Stimulated activated naive CD4-positive, alpha-beta T cell treated with Interleukin-2 at 50 U/mL for 16 hours (primary cell): ENCODE results near the gene POU6F1.
"Not testable (repeated sequence)": the region's sequence is repeated elsewhere in the genome, so short reads cannot be mapped to it uniquely, and the experiment has no call there.

ENCODE experiments used
- DNase-seq: peaks from one replicate; lab custom pipeline; 2025; lab: John Stamatoyannopoulos, UW

POU6F1 gene

DNA sequence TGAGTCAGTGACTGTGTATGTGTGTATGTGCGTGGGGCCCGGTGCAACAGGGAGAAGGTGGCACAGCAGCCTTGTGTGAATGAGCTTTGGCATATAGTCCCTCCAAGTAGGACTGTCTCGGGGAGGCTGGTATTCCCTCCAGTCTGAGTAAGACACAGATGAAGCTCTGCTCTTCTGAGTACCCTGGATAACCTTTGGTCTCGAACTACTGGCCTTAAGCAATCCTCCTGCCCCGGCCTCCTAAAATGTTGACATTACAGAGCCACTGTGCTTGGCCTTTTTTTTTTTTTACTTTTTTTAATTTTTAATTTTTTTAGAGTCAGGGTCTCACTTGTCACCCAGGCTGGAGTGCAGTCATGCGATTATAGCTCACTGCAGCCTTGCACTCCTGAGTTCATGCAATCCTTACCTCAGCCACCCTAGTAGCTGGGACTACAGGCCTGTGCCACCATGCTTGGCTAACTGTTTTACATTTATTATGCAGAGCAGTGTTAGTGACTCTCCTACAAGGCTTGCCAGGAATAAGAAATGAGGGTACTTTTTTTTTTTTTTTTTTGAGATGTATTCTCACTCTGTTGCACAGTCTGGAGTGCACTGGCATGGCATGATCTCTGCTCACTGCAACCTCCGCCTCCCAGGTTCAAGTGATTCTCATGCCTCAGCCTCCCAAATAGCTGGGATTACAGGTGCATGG, 11.4 kb upstream of the POU6F1 start:
- no peak for DNase-seq

DNA sequence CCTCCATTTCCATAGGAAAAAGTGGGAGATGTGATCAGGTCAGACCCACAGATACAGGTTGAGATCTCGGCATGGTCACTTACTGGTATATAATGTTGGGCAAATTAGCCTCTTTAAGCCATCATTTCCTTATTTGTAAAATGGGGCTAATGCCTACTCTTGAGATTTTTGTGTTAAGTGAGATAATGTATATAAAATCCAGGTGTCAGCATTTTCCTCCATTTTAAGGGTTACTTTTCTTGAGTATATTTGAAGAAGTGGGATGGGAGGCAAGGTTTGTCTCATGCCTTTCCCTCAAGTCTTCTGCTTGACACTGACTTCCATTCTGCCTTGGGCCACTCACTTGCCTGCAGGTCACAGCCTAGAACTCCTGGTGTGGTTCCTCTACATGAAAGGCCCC, 10.1 kb upstream of the POU6F1 start:
- DNase-seq = no peak

DNA sequence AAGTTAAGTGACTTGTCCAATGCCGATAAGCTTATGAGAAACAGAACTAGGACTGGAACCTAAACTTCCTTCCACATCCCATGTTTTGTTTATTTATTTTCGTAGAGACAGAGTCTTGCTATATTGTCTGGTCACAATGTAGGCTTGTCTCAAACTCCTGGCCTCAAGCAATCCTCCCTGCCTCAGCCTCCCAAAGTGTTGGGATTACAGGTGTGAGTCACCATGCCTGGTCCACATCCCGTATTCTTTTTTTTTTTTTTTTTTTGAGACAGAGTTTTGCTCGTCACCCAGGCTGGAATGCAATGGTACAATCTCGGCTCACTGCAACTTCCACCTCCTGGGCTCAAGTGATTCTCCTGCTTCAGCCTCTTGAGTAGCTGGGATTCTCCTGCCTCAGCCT, 9.2 kb upstream of the POU6F1 start:
- DNase-seq = not testable (repeated sequence)

DNA sequence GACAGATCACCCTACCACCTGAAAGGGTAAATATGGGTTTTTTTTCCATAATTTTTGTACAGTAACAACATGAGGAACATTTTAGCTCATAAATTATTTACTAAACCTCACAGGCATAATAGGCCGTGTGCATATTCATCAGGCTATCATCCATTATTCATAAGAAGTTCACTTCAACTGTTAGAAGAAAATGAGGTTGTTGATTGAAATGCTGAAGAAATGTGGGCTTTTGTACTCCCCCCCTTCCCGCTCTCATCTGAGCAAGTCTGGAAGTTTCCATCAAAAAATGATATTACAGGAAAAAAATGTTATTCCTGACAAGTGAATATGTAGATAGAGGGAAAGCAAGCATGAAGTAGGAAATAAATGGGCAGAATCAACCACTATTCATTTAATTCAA, 7.9 kb upstream of the POU6F1 start:
- DNase-seq = no peak

DNA sequence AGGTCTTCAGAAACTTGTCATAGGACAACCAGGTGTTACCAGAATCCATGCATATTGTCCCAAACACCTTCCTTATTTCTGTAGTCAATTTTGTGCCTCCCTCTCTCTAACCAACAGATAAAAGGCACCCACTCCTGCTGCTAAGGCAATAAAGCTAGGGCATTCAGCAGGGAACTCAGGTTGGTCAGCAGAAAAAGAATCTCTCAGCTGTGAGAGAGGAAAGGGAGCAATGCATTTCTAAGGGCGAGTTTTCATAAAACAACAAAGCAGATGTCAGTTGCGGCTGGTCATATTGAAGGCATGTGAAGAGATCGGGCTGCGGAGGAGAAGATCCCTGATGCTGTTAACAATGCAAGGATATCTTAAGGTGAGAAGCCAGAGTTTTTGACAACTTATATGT, 7.4 kb upstream of the POU6F1 start:
- DNase-seq = no peak

DNA sequence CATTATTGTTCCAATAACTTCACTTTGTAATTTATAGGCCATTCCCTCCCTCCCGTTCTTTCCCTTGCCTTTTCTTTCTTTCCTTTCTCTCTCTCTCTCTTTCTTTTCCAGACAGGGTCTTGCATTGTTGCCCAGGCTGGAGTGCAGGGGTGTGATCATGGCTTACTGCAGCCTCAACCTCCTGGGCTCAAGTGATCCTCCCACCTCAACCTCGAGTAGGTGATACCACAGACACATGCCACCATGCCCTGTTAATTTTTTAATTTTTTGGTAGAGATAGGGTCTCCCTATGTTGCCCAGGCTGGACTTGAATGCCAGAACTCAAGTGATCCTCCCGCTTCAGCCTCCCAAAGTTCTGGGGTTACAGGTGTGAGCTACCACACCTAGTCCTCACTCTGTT, 6.8 kb upstream of the POU6F1 start:
- no peak for DNase-seq

DNA sequence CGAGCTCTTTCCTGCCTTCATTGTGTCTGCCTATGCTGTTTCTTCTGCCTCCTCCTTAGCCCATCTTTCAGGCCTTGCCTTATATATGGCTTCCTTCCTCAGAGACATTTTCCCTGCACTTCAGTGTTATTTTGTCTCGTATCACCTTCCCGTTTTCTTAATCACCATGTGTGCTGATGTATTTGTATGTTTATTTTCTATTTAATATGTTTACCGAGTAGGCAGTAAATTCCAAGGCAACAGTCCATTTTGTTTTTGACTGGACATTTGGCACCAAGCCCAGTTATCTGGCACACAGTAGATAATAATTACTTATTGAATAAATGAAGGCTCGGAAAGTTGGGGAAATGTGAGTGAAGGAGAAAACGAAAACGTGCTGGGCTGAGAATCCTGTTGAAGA, 4.6 kb upstream of the POU6F1 start:
- no peak for DNase-seq

DNA sequence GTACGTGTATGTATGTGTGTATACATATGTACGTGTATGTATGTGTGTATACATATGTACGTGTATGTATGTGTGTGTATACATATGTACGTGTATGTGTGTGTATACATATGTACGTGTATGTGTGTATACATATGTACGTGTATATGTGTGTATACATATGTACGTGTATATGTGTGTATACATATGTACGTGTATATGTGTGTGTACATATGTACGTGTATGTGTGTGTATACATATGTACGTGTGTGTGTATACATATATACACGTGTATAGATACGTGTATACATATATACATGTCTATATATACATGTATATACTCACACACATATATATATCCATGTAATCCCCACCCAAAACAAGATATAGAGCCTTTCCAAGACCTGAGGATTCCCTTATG, 2.0 kb upstream of the POU6F1 start:
- not testable (repeated sequence) for DNase-seq

DNA sequence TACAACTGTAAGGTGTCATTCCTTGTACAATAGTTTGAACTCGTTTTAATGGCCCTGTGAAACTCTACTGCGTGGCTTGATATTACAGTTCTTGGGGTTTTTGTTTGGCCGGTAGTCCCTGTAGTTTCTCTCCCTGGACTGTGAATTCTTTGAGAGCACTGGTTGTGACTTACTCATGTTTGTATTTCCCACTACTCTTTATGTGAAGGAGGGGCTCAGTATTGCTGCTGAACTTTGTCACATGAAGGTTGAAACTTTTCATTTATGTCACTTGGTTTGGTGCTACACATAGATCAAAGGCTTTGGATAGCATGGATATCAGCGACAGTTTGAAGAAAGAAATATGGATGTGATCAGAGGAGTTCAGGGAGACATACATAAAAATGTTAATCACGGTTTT, 1.5 kb upstream of the POU6F1 start:
- DNase-seq = no peak

DNA sequence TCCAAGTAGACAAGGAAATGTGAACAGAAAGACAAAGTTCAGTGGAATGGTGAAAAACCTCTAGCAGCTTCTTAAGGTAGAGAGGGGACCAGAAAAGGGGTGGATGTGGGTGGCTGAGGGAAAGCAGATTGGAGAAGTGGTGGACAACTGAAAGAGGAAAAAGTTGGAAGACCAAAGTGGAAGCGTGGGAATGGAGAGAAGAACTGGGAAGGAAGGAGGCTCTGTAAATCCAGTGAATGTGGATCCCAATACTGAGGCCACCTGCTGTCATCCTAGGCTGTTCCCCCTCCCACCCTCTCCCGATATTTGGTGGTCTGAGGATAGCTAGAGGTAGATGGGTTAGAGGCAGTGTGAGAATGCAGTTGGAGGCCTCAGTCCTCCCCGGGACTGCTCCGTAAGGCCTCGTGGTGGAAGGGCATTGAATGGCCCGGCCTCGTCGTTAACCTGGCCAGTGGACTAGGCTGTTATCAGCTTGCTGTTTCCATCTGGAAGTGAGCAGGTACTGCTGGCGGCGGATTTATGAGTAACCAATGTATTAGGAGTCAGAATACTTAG, 822 bp upstream of the POU6F1 start:
- DNase-seq = no peak

DNA sequence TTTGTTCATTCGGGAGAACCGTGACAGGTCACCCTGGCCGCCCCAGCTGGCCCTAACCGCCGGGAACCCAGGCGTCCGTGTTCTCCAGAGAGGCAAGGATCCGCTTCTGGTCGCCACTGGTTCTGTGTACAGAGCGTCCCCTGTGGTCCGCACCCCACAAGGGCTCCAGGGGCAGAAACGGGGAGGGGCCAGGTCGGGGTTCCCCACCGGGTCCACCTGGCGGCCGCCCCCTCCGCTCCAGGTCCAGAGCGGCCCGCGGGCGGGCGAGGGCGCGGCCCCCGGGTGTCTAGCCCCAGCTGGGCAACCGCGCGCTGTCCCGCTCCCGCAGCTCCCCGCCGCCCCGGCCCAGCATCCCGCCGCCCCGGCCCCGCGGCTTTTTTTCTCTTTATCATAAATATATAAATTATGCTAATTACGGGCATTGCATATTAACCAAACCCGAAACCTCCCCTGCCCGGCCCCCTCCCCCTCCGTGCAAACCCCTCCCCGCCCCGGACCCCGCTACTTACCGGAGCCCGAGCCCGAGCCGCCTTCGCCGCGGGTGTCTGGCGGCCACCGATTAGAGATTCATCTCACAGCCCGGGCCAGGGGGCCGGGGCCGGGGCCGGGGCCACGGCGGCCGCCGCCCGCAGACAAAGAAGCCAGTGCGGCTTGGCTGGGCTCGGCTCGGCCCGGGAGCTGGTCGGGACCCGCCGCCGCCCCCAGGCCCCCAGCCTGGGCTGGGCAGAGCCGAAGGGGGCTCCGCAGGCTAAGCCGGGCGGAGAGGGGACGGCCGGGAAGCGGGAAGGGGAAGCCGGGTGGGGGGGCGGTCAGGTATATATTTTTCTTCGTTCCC, 512 bp downstream of the POU6F1 start:
- DNase-seq = peak; percentile 46

DNA sequence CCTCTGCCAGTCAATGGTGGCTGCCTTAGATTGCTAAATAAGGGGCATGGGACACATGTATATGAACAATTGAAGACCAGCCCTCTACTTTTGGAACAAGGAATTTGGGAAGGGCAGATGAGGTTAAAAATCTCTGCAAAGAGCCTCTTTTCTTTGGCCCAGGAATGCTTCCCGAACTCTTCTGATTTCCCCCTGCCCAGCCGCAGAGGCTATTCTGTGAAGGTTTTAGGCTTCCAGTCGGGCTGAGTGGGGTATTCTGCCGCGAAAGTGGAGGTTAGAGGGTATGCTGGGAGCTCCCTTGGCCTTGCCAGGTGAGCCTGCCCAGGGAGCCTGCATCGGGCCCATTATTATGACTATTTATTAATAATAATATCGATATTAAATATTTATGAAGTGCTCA, 1.2 kb downstream of the POU6F1 start:
- DNase-seq = no peak

DNA sequence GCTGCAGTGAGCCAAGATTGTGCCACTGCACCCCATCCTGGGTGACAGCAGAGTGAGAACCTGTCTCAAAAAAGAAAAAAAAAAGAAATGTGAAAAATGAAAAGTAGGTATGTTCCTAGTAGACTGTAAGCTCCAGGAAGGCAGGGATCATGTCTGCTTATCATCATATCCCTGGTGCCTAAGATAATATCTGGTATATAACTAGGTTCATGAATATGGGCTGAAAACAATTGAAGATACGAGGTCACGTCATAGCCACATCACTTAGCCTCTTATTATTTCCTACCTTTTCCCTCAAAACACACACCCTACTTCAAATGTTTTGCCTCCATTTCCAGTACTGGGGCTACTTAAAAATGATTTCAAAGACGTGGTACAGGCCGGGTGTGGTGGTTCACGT, 3.0 kb downstream of the POU6F1 start:
- DNase-seq = no peak

DNA sequence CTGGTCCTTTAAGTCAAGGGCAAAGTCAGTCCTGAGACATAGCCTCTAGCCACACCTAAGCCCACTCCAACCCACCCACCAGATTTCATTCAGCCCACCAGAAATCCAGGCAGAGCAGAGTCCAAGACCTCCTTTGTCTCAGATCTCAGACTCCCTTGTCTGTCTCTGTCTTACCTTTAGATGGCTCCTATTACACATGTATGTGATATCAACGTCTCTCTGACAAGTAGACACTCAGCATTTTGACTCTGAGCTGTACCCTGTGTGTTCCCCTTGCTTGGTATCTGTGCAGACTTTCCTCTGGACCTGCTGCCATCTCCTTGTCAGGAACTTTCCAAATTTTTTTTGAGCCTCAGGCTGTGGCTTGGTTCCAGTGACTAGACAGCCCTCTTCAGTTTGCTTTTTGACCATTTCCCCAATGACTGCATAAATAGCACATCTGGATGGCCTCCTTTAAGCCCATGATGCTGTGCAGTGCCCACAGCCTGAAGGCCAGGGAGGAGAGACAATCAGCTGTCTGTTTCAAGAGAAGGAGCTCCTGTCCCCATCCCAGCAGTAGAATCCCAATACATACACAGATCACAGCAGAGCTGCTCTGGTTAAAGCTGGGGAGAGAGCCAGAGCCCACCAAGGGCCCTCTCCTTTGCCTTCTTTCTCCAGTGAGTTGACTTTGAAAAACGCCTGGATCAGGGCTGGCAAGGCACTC, 7.0 kb downstream of the POU6F1 start:
- no peak for DNase-seq

DNA sequence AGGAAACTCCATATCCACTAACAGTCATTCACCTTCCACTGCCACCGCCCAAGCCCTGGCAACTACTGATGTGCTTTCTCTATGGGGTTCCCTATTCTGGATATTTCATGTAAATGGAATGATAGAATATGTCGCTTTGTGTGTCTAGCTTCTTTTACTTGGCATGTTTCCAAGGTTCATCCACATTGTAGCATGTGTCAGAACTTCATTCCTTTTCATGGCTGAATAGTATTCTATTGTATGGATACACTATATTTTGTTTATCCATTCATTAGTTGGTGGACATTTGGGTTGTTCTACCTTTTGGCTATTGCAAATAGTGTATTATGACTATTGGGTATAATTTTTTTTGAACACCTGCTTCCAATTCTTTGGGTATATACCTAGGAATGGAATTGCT, 8.6 kb downstream of the POU6F1 start:
- DNase-seq = no peak

DNA sequence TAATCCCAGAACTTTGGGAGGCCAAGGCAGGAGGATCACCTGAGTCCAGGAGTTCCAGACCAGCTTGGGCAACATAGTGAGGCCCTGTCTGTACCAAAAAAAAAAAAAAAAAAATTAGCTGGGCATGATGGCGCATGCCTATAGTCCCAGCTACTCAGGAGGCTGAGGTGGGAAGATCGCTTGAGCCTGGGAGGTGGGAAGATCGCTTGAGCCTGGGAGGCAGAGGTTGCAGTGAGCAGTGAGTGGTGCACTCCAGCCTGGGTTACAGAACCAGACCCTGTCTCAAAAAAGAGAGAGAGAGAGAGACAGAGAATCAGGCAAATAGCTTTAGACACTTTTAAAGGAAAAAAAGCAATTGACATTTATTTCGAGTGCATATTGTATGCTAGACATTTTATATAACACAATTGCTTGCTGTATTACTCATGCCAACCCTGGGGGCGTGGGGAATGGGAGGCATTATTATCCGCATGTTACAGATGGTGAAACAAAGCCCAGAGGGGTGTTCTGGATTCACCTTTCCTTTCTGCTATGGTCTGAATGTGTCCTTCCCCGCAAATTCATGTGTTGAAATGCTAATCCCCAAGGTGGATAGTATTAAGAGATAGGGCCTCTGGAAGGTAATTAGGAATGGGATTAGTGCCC, 9.7 kb downstream of the POU6F1 start:
- DNase-seq = no peak

DNA sequence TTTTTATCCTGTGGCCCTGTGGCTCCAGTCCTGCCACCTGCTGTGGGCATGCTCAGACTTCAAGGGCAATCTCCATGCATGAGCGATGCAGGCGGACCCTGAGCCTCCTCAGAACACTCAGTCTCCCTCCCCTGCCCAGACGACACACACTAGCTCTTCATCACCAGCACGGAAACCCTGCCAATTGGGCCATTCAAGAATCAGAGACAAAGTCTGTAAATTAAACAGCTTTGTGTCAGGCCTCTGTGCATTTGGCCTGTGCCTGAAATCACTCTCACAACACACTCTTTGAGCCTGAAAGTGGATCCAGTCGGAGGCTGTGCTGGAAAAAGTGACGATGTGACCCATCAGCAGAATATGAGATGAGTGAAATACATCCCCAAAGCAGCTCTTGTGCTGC, 12.5 kb downstream of the POU6F1 start:
- no peak for DNase-seq

DNA sequence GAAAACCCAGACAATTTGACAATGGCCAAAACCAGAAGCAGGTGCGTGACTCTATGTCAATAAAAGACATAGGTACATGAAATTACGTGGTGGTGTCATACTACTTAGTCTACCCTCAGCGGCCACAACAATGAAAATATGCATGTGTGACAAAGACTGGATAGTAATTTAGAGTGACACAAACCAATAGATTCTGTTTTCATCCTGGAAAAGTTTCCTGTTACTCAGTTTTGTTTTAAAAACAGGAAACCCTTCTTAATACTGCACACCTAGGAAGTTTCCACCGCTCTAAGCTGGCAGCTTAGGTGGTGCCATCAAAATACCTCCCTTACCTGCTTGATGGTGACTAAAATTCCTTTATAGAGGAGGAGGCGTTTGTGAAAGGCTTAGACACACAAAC, 15.1 kb downstream of the POU6F1 start:
- no peak for DNase-seq

DNA sequence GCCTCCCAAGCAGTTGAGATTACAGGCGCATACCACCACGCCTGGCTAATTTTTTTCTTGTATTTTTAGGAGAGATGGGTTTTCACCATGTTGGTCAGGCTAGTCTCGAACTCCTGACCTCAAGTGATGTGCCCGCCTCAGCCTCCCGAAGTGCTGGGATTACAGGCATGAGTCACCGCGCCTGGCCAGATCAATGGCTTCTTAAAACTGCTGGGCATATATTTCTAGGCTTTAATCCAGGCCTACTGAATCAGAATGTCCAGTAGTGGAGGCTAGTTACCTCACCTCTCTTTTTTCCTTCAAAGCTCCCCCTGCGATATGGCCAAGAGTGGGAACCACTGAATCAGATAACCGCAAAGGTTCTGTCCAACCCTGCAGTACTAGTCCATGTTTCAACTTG, 17.1 kb downstream of the POU6F1 start:
- no peak for DNase-seq

DNA sequence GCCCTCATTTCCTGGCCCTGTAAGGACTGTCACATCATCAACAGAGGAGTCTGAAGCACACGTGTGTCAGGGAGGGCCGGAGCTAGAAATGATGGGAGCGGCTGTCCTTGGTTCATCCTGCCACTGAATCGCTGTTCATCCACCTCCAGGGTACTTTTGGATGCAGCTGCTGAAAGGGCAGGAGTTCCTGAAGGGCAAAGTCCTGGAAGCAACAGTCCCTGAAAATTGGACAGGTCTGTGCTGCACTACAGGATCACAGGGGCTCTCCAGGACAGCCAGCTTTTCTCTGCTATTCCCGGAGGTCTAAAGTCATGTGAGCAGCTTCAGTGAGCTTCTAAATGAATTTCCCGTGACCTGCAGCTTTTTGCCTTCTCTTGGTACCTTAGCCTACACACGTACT, 17.7 kb downstream of the POU6F1 start:
- DNase-seq = no peak

DNA sequence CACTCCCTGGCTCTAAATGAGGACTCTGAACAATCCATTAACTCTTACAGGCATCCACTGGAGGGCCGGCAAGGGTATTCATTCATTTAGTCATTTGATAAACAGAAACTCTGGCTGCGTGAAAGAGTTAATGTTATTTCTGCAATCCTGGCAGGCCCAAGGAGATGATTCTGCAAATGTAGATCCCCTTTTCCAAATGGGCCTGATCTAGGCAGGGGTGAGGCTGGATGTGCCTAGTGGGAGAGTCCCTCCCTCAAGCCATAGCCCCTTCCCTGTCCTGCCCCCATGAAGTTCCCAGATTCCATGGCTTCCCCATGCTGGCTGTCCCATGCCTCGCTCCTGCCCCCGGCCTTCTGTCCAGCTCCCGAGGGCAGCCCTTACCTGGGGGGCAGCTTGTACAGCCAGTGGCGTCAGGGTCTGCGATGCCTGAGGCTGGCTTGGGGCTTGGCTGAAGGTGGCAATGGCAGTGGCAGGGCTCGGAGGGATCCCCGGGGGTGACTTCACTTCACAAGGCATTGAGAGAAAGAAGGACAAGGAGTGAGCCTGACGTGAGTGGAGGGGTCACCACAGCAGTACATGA, 18.4 kb downstream of the POU6F1 start:
- DNase-seq = no peak
